ENCODE data around the gene LENEP. TPM values are rescaled to one million over a fixed set of nuclear protein-coding genes. Genes with fewer than 3 reads are reported as not detected.
"Not testable (repeated sequence)": the region's sequence is repeated elsewhere in the genome, so short reads cannot be mapped to it uniquely, and the experiment has no call there.

Gene LENEP
- total and polyA plus RNA-seq, 2 donors, result 0.09 to 0.16 TPM

DNA sequence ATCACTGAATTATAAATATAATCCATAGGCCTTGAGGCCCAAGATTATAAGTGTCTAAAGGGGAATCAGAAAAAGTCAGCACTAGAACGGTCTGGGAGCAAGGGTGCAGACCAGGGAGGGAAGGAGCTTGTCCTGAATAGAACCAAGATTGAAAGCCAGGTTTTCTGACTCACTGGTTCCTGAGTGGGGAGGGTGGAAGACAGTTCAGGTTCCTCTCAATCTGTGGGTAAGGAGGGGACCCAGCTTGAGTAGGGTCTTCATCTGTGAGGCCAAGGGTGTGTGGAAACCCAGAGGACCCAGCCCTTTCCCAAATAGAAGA is 842 bp downstream of the LENEP start:
- Histone ChIP-seq H3K36me3 (ENCODE audit: control insufficient read depth in 2 of 2, insufficient read depth in 2 of 2, low read length in 1 of 2) (peaks cover 6 to 11% of the 10 kb centered on the region in 2 donors), H3K4me1 (ENCODE audit: control insufficient read depth in 2 of 2, insufficient read depth in 2 of 2, low read length in 2 of 2) (peaks cover 0 to 23% of the 10 kb centered on the region in 2 donors), H3K27ac (ENCODE audit: low read depth in 1 of 2, low read length in 1 of 2) (no peak overlapping the region), H3K9me3 (ENCODE audit: control insufficient read depth in 2 of 2, insufficient read depth in 1 of 2, low read length in 1 of 2) (peaks cover 0 to 3% of the 10 kb centered on the region in 2 donors), H3K27me3 (ENCODE audit: control insufficient read depth in 2 of 2, insufficient read depth in 1 of 2, low read length in 1 of 2) (peaks cover 25 to 55% of the 10 kb centered on the region in 2 donors), H3K4me3 (ENCODE audit: low read length in 2 of 2) (no peak overlapping the region)
- whole genome bisulfite sequencing, result 93% methylated on average over 1 of the region's 1 CpG
- DNase-seq (ENCODE audit: low read depth in 6 of 9, low spot score in 9 of 9), result no peak

DNA sequence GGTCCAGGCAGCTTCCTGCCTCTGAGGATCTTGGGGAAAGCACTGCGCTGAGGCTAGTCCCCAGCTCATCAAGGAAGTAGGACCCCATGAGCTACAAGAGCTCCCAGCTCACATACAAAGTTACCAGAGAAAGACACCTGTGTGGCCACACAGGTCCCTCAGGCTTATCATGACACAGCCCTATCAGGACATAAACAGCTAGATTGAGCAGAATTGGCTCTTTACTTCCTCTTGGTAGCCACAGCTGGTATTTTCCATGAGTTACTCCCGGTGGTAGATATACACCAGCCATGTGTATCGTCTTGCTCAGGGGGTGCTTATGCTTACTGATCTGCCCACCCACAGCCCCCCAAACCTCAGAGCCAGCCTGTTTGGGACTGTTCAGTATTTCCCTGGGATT is 1.2 kb downstream of the LENEP start:
- H3K27ac ChIP-seq (ENCODE audit: low read depth in 1 of 2, low read length in 1 of 2), result no peak overlapping the region
- H3K9me3 ChIP-seq (ENCODE audit: control insufficient read depth in 2 of 2, insufficient read depth in 1 of 2, low read length in 1 of 2), result peaks cover 0 to 3% of the 10 kb centered on the region in 2 donors
- whole genome bisulfite sequencing, result 43% methylated on average over 3 of the region's 3 CpGs
- no peak overlapping the region for H3K4me3 ChIP-seq (ENCODE audit: low read length in 2 of 2)
- peaks cover 1 to 27% of the 10 kb centered on the region in 2 donors for H3K4me1 ChIP-seq (ENCODE audit: control insufficient read depth in 2 of 2, insufficient read depth in 2 of 2, low read length in 2 of 2)
- H3K27me3 ChIP-seq (ENCODE audit: control insufficient read depth in 2 of 2, insufficient read depth in 1 of 2, low read length in 1 of 2), result peaks cover 26 to 58% of the 10 kb centered on the region in 2 donors
- DNase-seq (ENCODE audit: low read depth in 6 of 9, low spot score in 9 of 9), result no peak
- peaks cover 4 to 8% of the 10 kb centered on the region in 2 donors for H3K36me3 ChIP-seq (ENCODE audit: control insufficient read depth in 2 of 2, insufficient read depth in 2 of 2, low read length in 1 of 2)

DNA sequence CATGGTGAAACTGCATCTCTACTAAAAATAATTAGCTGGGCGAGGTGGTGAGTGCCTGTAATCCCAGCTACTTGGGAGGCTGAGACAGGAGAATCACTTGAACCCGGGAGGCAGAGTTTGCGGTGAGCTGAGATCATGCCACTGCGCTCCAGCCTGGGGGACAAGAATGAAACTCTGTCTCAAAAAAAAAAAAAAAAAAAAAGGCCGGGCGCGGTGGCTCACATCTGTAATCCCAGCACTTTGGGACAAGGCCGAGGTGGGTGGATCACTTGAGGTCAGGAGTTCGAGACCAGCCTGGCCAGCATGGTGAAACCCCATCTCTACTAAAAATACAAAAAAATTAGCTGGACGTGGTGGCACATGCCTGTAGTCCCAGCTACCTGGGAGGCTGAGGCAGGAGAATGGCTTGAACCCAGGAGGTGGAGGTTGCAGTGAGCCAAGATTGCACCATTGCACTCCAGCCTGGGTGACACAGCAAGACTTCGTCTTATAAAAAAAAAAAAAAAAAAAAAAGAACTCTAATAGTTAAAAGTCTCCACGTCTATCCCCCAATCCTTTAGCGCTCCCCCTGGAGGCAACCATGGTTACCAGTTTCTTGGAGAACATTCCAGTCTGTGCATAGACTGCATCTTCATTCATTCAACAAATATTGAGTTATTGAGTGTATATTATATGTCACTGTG is 2.1 kb downstream of the LENEP start:
- not testable (repeated sequence) for H3K4me3 ChIP-seq (ENCODE audit: low read length in 2 of 2); H3K36me3 ChIP-seq (ENCODE audit: control insufficient read depth in 2 of 2, insufficient read depth in 2 of 2, low read length in 1 of 2); H3K9me3 ChIP-seq (ENCODE audit: control insufficient read depth in 2 of 2, insufficient read depth in 1 of 2, low read length in 1 of 2); H3K27ac ChIP-seq (ENCODE audit: low read depth in 1 of 2, low read length in 1 of 2); DNase-seq (ENCODE audit: low read depth in 6 of 9, low spot score in 9 of 9)
- 73% methylated on average over 13 of the region's 13 CpGs for WGBS
- Histone ChIP-seq H3K27me3 (ENCODE audit: control insufficient read depth in 2 of 2, insufficient read depth in 1 of 2, low read length in 1 of 2) (peaks cover 34 to 67% of the 10 kb centered on the region in 2 donors), H3K4me1 (ENCODE audit: control insufficient read depth in 2 of 2, insufficient read depth in 2 of 2, low read length in 2 of 2) (peaks cover 3 to 34% of the 10 kb centered on the region in 2 donors)

DNA sequence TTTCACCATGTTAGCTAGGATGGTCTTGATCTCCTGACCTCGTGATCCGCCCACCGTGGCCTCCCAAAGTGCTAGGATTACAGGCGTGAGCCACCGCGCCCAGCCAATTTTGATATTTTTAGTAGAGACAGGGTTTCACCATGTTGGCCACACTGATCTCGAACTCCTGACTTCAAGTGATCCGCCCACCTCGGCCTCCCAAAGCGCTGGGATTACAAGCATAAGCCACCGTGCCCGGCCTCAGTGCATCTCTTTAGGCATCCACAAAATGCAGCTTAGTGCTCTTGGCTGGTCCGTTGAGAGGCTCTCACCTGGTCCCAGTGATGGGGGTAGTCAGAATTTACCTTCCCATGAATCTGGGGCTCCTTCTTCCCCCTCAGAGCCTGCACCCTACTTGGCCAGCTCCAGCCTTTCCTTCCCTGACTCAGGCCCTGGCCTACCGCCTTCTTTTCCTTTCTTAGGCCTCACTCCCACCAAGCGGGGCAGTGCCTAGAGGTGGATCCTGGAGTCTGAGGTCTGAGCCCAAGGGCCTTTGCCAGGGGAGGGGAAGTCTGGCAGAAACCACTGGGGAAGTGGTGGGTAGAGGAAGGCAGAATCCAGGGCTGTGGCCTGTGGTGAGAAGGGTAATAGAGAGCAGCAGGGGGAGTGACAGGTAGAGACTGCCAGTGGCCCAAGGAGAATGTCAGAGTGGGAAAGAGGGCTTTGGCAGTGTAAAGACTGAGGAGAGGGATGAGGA is 3.7 kb downstream of the LENEP start:
- Histone ChIP-seq H3K36me3 (ENCODE audit: control insufficient read depth in 2 of 2, insufficient read depth in 2 of 2, low read length in 1 of 2) (no peaks in the 10 kb centered on the region), H3K27me3 (ENCODE audit: control insufficient read depth in 2 of 2, insufficient read depth in 1 of 2, low read length in 1 of 2) (peaks cover 48 to 84% of the 10 kb centered on the region in 2 donors), H3K9me3 (ENCODE audit: control insufficient read depth in 2 of 2, insufficient read depth in 1 of 2, low read length in 1 of 2) (peaks cover 0 to 18% of the 10 kb centered on the region in 2 donors), H3K27ac (ENCODE audit: low read depth in 1 of 2, low read length in 1 of 2) (no peak overlapping the region), H3K4me1 (ENCODE audit: control insufficient read depth in 2 of 2, insufficient read depth in 2 of 2, low read length in 2 of 2) (peaks cover 3 to 51% of the 10 kb centered on the region in 2 donors), H3K4me3 (ENCODE audit: low read length in 2 of 2) (no peak overlapping the region)
- no peak for DNase-seq (ENCODE audit: low read depth in 6 of 9, low spot score in 9 of 9)
- WGBS, result 72% methylated on average over 15 of the region's 15 CpGs

DNA sequence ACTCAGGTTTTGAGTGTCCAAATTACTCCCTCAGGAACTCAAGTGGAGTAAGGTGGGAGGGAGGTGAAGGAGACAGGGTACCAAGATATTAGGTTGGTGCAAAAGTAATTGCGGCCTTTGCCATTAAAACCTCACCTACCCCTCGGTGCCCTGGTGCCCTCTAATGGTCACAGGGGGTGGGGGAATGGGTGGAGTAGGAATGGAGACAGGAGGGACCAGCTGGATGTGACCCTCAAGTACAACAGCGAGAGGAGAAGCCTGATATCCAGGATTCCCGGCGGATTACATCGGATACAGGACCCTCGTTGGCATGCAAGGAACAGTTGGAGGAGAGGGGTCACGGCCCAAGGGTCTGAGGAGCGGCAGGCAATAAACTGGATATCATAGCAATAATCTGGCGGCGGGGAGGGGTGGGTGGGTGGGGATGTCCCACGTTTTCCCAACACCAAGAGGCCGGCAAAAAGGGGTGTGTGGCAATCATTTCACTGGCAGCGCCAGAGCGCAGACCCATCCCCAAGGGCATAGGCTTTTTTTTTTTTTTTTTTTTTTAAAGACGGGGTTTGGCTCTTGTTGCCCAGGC is 4.9 kb downstream of the LENEP start:
- no peak overlapping the region for H3K4me3 ChIP-seq (ENCODE audit: low read length in 2 of 2)
- peaks cover 3 to 59% of the 10 kb centered on the region in 2 donors for H3K4me1 ChIP-seq (ENCODE audit: control insufficient read depth in 2 of 2, insufficient read depth in 2 of 2, low read length in 2 of 2)
- H3K36me3 ChIP-seq (ENCODE audit: control insufficient read depth in 2 of 2, insufficient read depth in 2 of 2, low read length in 1 of 2), result no peaks in the 10 kb centered on the region
- WGBS, result 85% methylated on average over 16 of the region's 16 CpGs
- H3K9me3 ChIP-seq (ENCODE audit: control insufficient read depth in 2 of 2, insufficient read depth in 1 of 2, low read length in 1 of 2), result peaks cover 0 to 19% of the 10 kb centered on the region in 2 donors
- no peak for DNase-seq (ENCODE audit: low read depth in 6 of 9, low spot score in 9 of 9)
- peaks cover 55 to 94% of the 10 kb centered on the region in 2 donors for H3K27me3 ChIP-seq (ENCODE audit: control insufficient read depth in 2 of 2, insufficient read depth in 1 of 2, low read length in 1 of 2)
- no peak overlapping the region for H3K27ac ChIP-seq (ENCODE audit: low read depth in 1 of 2, low read length in 1 of 2)

DNA sequence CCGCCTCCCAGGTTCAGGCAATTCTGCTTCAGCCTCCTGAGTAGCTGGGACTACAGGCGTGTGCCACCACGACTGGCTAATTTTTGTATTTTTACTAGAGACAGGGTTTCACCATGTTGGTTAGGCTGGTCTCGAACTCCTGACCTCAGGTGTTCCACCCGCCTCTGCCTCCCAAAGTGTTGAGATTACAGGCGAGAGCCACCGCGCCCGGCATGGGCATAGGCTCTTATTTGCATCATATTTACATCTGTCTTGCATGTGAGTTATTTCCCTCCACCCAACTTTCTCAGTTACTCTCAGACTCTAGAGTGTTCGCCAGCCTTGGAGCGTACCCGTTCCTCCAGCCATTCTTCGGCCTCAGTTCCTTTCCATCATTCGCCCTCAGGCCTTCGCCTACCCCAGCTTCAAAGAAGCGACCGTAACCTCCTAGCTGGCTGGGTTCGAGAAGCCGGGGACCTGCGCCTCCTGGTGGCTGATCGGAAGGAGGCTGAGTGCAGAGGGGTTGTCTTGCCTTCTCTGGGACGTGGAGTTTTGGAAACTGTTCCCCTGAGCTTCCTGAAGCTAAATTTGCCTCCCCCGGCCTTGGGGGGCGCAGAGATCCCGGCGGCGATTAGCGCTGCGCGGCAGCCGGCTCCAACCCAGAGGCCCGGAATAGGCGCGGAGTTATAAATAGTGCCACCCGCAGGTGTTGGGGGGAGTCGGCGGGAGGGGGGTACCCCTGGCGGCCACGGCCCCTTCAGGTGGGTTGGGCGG is 5.6 kb downstream of the LENEP start:
- Histone ChIP-seq H3K4me3 (ENCODE audit: low read length in 2 of 2) (peak overlapping the region; percentile 10 to 27), H3K36me3 (ENCODE audit: control insufficient read depth in 2 of 2, insufficient read depth in 2 of 2, low read length in 1 of 2) (no peaks in the 10 kb centered on the region), H3K9me3 (ENCODE audit: control insufficient read depth in 2 of 2, insufficient read depth in 1 of 2, low read length in 1 of 2) (peaks cover 0 to 19% of the 10 kb centered on the region in 2 donors), H3K4me1 (ENCODE audit: control insufficient read depth in 2 of 2, insufficient read depth in 2 of 2, low read length in 2 of 2) (peaks cover 3 to 66% of the 10 kb centered on the region in 2 donors), H3K27ac (ENCODE audit: low read depth in 1 of 2, low read length in 1 of 2) (peak overlapping the region in 1 of 2 donors; percentile 1), H3K27me3 (ENCODE audit: control insufficient read depth in 2 of 2, insufficient read depth in 1 of 2, low read length in 1 of 2) (peaks cover 61 to 94% of the 10 kb centered on the region in 2 donors)
- WGBS, result 10% methylated on average over 40 of the region's 40 CpGs
- peak in 4 of 9 donors; percentile 74 to 89 (median 80) for DNase-seq (ENCODE audit: low read depth in 6 of 9, low spot score in 9 of 9)

DNA sequence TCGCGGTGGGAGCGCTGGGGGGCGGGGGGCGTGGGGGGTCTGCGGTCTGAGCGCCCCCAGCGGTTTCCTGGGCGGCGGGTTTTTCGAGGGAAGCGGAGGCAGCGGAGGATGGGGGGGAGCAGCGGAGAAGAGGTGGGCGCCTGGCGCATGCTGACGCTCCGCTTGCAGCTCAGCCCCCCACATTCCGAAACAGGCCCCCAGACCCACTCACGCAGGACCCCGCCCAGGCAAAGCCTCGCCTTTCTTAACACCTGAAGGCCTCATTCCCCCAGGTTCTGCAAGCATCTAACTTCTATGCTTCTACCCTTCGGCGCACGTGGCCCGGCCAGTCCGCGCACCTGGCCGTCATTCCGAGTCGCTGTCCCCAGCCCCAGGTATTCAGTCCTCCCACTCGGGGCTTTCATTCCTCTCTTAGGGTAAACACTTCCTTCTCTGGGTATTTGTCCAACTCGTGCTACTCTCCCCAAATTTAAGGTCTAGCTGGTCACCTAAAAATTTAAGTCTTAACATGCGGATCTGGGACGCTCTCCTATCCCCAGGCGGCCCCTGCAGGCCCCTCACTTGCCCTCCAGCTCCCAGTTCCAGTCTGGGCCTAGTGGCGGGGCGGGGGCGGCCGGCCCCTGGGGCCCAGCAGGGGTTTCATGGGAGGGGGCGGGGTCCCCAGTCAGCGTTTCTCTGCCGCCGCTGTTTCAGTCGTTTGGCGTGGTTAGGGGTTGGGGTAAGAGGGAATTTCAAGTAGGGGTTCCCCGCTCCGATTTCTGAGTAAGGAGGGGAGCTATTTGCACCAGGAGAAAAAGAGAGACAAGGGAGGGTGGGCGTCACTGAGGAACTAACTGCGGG is 6.4 kb downstream of the LENEP start:
- WGBS, result 2% methylated on average over 50 of the region's 50 CpGs
- DNase-seq (ENCODE audit: low read depth in 6 of 9, low spot score in 9 of 9), result no peak
- peak overlapping the region; percentile 26 to 48 for H3K4me3 ChIP-seq (ENCODE audit: low read length in 2 of 2)
- no peaks in the 10 kb centered on the region for H3K36me3 ChIP-seq (ENCODE audit: control insufficient read depth in 2 of 2, insufficient read depth in 2 of 2, low read length in 1 of 2)
- H3K27ac ChIP-seq (ENCODE audit: low read depth in 1 of 2, low read length in 1 of 2), result peak overlapping the region; percentile 60 to 61
- peaks cover 65 to 94% of the 10 kb centered on the region in 2 donors for H3K27me3 ChIP-seq (ENCODE audit: control insufficient read depth in 2 of 2, insufficient read depth in 1 of 2, low read length in 1 of 2)
- peaks cover 3 to 74% of the 10 kb centered on the region in 2 donors for H3K4me1 ChIP-seq (ENCODE audit: control insufficient read depth in 2 of 2, insufficient read depth in 2 of 2, low read length in 2 of 2)
- H3K9me3 ChIP-seq (ENCODE audit: control insufficient read depth in 2 of 2, insufficient read depth in 1 of 2, low read length in 1 of 2), result peaks cover 0 to 19% of the 10 kb centered on the region in 2 donors

DNA sequence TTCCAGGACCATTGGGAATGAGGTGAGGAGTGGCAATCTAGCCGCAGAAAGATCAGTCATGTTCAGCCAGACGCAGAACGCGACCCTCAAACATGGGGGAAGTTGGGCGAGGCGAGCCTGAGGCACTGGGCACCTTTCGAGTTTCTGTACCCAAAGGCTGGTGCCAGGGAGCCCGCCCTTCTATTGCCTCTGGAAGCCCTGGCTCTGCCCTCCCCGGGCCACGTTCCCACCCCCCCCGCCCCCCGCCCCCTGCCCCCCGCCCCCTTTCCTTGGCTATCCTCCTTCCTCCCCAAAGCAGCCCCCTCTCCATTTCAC is 7.0 kb downstream of the LENEP start:
- Histone ChIP-seq H3K9me3 (ENCODE audit: control insufficient read depth in 2 of 2, insufficient read depth in 1 of 2, low read length in 1 of 2) (peaks cover 0 to 19% of the 10 kb centered on the region in 2 donors), H3K4me1 (ENCODE audit: control insufficient read depth in 2 of 2, insufficient read depth in 2 of 2, low read length in 2 of 2) (peaks cover 3 to 79% of the 10 kb centered on the region in 2 donors), H3K27ac (ENCODE audit: low read depth in 1 of 2, low read length in 1 of 2) (peak overlapping the region; percentile 79 to 83), H3K27me3 (ENCODE audit: control insufficient read depth in 2 of 2, insufficient read depth in 1 of 2, low read length in 1 of 2) (peaks cover 65 to 94% of the 10 kb centered on the region in 2 donors), H3K4me3 (ENCODE audit: low read length in 2 of 2) (peak overlapping the region; percentile 47 to 48), H3K36me3 (ENCODE audit: control insufficient read depth in 2 of 2, insufficient read depth in 2 of 2, low read length in 1 of 2) (no peaks in the 10 kb centered on the region)
- under 1% methylated on average over 13 of the region's 13 CpGs for WGBS
- no peak for DNase-seq (ENCODE audit: low read depth in 6 of 9, low spot score in 9 of 9)

Data from thymus (tissue), 11 donors.